Measurements from ENCODE around the gene USP6NL. TPM values are rescaled to one million over a fixed set of nuclear protein-coding genes. Genes with fewer than 3 reads are reported as not detected.

The USP6NL gene
- total and polyA plus RNA-seq, 2 of the 8 experiments (the other 6 are each of a cell fraction or from before 2014, with no cell fraction given) = 10.9 to 28.8 TPM

DNA sequence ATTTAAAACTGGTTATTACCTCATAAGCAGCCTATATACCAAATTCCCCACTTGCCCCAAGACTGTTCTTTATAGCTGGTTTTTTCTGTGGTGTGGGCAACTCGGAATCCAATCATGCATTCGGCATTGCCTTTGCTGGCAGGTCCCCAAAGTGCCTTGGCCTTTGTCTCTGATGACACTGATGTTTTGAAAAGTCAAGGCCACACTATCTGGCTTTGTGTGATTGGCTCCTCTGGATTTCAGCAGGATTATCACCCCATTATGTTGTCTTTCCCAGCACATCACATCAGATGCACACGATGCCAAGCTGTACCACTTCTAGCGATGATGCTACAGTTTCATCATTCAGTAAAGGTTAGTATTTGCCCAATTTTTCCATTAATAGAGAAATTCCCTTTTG is 97.7 kb downstream of the USP6NL start (continued):
- TF ChIP-seq SP4 (IDR thresholded peaks at IDR 0.05; ENCODE audit: low read length) = no peak
